Loucy (cell line): ENCODE data around the gene CT47A1.
"Not testable (repeated sequence)": the region's sequence is repeated elsewhere in the genome, so short reads cannot be mapped to it uniquely, and the experiment has no call there.

Source experiments
- H2AFZ ChIP-seq: fragments of 200-600 bp; sonication (generic); 2 replicates; pipeline ENCODE4 v1.6.0; 2016; ENCODE audit warnings: antibody characterized with exemption, mild to moderate bottlenecking, low read length, moderate library complexity
- H3F3A ChIP-seq: fragments of 200-600 bp; 2 replicates; pipeline ENCODE4 v1.6.0; 2016; ENCODE audit warnings: antibody characterized with exemption, low read depth, mild to moderate bottlenecking
- H3K27me3 ChIP-seq: fragments of 200-600 bp; sonication (generic); 2 replicates; pipeline ENCODE4 v1.6.1; 2014; ENCODE audit warnings: low read length, mild to moderate bottlenecking; ENCODE audit not compliant: insufficient read depth, poor library complexity, severe bottlenecking
- H3K36me3 ChIP-seq: fragments of 200-600 bp; sonication (generic); 2 replicates; pipeline ENCODE4 v1.6.1; 2016; ENCODE audit warnings: low read length; ENCODE audit not compliant: insufficient read depth
- H3K4me1 ChIP-seq: fragments of 200-600 bp; sonication (generic); 2 replicates; pipeline ENCODE4 v1.5.1; 2014; ENCODE audit warnings: low read length, mild to moderate bottlenecking; ENCODE audit not compliant: insufficient read depth, poor library complexity, severe bottlenecking
- H3K4me2 ChIP-seq: fragments of 200-600 bp; sonication (generic); 2 replicates; pipeline ENCODE4 v1.6.0; 2014; ENCODE audit warnings: antibody characterized with exemption, low read length, low read depth, mild to moderate bottlenecking; ENCODE audit not compliant: poor library complexity, severe bottlenecking
- H3K4me3 ChIP-seq: fragments of 200-600 bp; sonication (generic); 2 replicates; pipeline ENCODE4 v1.5.1; 2014; ENCODE audit warnings: low read length, mild to moderate bottlenecking, mixed read lengths; ENCODE audit not compliant: poor library complexity, severe bottlenecking
- H3K79me2 ChIP-seq: fragments of 200-600 bp; sonication (generic); 2 replicates; pipeline ENCODE4 v1.6.1; 2014; ENCODE audit warnings: low read length; ENCODE audit not compliant: insufficient read depth
- H3K9ac ChIP-seq: fragments of 200-600 bp; sonication (generic); 2 replicates; pipeline ENCODE4 v1.6.0; 2014; ENCODE audit warnings: mild to moderate bottlenecking, low read depth, low read length, moderate library complexity; ENCODE audit not compliant: poor library complexity, severe bottlenecking
- H3K9me2 ChIP-seq: fragments of 200-600 bp; sonication (generic); replicated peaks from 2 replicates; pipeline ENCODE4 v1.6.1; 2016; ENCODE audit warnings: low read depth, low read length, mixed read lengths
- H3K9me3 ChIP-seq: fragments of 200-600 bp; sonication (generic); 2 replicates; pipeline ENCODE4 v1.6.1; 2014; ENCODE audit warnings: mild to moderate bottlenecking, antibody characterized with exemption, low read length, low read depth; ENCODE audit not compliant: insufficient read depth
- H4K20me1 ChIP-seq: fragments of 200-600 bp; sonication (generic); 2 replicates; pipeline ENCODE4 v1.6.0; 2014; ENCODE audit warnings: antibody characterized with exemption, low read length, mild to moderate bottlenecking; ENCODE audit not compliant: insufficient read depth, poor library complexity, severe bottlenecking
- EZH2phosphoT487 ChIP-seq: fragments of 200-600 bp; IDR thresholded peaks from 2 replicates; pipeline ENCODE4 v1.6.1; 2018; ENCODE audit warnings: antibody characterized with exemption, mild to moderate bottlenecking, moderate library complexity, borderline replicate concordance
- TF ChIP-seq, protein P1 (sequence below): fragments of 200-600 bp; sonication (generic); conservative IDR thresholded peaks from 2 replicates; pipeline ENCODE4 v1.5.1; 2014; ENCODE audit warnings: mild to moderate bottlenecking, antibody characterized with exemption, low read length

The CT47A1 gene

DNA sequence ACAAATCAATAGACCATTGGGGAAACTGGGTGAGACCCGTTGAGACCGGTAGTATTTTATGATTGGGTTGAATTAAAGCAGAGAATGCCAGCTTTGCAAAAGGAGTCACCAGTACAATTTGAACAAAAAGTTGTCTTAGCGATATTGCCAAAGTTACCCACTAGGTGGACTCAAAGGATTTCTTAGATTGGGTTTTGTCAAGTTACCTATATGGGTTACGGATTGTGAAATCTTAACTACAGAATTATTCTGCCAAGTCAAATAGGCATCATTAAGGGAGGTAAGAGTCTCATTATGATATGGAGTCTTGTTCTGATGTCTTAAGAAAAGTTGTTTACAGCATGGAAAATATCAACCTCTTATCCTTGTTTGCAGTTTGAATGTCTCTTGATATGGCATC lies 15.0 kb upstream of the CT47A1 start:
- TF ChIP-seq, protein P1, sequence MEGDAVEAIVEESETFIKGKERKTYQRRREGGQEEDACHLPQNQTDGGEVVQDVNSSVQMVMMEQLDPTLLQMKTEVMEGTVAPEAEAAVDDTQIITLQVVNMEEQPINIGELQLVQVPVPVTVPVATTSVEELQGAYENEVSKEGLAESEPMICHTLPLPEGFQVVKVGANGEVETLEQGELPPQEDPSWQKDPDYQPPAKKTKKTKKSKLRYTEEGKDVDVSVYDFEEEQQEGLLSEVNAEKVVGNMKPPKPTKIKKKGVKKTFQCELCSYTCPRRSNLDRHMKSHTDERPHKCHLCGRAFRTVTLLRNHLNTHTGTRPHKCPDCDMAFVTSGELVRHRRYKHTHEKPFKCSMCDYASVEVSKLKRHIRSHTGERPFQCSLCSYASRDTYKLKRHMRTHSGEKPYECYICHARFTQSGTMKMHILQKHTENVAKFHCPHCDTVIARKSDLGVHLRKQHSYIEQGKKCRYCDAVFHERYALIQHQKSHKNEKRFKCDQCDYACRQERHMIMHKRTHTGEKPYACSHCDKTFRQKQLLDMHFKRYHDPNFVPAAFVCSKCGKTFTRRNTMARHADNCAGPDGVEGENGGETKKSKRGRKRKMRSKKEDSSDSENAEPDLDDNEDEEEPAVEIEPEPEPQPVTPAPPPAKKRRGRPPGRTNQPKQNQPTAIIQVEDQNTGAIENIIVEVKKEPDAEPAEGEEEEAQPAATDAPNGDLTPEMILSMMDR, result peak; percentile 44
- no peak for TF ChIP-seq EZH2phosphoT487
- Histone ChIP-seq H3K79me2 (no peaks in the 10 kb centered on the region), H3K27me3 (no peaks in the 10 kb centered on the region), H4K20me1 (no peaks in the 10 kb centered on the region), H3K4me3 (no peak overlapping the region), H3K4me2 (no peak overlapping the region), H3K36me3 (no peaks in the 10 kb centered on the region), H3K9me3 (no peaks in the 10 kb centered on the region), H3K9me2 (no peaks in the 10 kb centered on the region), H3F3A (no peaks in the 10 kb centered on the region), H3K9ac (no peak overlapping the region), H3K4me1 (no peaks in the 10 kb centered on the region), H2AFZ (no peak overlapping the region)

DNA sequence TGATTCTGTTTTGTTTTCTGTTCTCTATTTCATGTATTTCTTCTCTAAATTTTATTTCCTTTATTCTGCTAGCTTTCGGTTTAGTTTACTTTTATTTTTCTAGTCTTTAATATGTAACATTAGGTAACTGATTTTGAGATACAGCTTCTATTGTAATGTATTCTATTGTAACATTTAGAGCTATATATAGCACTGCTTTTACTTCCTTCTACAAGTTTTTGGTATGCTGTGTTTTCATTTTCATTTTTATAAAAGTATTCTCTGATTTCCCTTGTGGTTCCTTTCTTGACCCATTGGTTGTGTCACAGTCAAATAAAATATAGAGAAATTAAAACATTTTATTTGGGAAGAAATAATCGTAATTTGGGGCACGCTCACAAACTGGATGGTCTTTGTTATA lies 13.9 kb upstream of the CT47A1 start:
- H3K4me2 ChIP-seq, result no peak overlapping the region

GRCh38 chrX:120956500-120956899 lies 29.1 kb downstream of the CT47A1 start, which contains the start of gene CT47A7:
Gene CT47A7 (minus strand): TSS chrX:120956600. CDS start chrX:120956345, 255 bp downstream.
- not testable (repeated sequence) for H3F3A ChIP-seq, H3K9me2 ChIP-seq, H3K4me3 ChIP-seq

More for the DNA sequence above, 13.9 kb upstream of the CT47A1 start:
- H3K4me3 ChIP-seq, result no peak overlapping the region
- H3K9me3 ChIP-seq, result no peaks in the 10 kb centered on the region
- no peak overlapping the region for H3K9ac ChIP-seq
- no peaks in the 10 kb centered on the region for H3K79me2 ChIP-seq
- TF ChIP-seq, protein P1, result no peak
- no peak for TF ChIP-seq EZH2phosphoT487
- H2AFZ ChIP-seq, result no peak overlapping the region
- H3K4me1 ChIP-seq, result no peaks in the 10 kb centered on the region
- no peaks in the 10 kb centered on the region for H4K20me1 ChIP-seq
- no peaks in the 10 kb centered on the region for H3K36me3 ChIP-seq
- H3K9me2 ChIP-seq, result no peaks in the 10 kb centered on the region
- no peaks in the 10 kb centered on the region for H3K27me3 ChIP-seq
- no peaks in the 10 kb centered on the region for H3F3A ChIP-seq

More at GRCh38 chrX:120956500-120956899, 29.1 kb downstream of the CT47A1 start, which contains the start of gene CT47A7:
- not testable (repeated sequence) for H3K36me3 ChIP-seq, H3K9ac ChIP-seq, H4K20me1 ChIP-seq, H3K79me2 ChIP-seq, H3K27me3 ChIP-seq, H3K4me1 ChIP-seq, H3K9me3 ChIP-seq, H2AFZ ChIP-seq, H3K4me2 ChIP-seq
